NCI-H187 (cell line): ENCODE data around the gene AGTPBP1.

Experiments
- DNase-seq, 2 experiments: peaks; one replicate each; lab custom pipeline; 2025; lab: John Stamatoyannopoulos, UW

AGTPBP1 gene

DNA sequence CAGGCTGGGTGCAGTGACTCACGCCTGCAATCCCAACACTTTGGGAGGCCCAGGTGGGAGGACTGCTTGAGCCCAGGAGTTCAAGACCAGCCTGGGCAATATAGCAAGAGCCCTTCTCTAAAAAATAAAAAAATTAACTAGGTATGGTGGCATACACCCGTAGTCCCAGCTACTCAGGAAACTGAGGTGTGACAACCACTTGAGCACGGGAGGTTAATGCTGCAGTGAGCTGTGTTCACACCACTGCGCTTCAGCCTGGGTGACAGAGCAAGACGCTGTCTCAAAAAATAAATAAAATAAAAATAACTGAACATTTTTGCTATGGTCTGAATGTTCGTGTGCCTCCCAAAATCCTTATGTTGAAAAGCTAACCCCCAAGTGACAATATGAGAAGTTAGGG, 24.5 kb downstream of the AGTPBP1 start:
- no peak for DNase-seq

DNA sequence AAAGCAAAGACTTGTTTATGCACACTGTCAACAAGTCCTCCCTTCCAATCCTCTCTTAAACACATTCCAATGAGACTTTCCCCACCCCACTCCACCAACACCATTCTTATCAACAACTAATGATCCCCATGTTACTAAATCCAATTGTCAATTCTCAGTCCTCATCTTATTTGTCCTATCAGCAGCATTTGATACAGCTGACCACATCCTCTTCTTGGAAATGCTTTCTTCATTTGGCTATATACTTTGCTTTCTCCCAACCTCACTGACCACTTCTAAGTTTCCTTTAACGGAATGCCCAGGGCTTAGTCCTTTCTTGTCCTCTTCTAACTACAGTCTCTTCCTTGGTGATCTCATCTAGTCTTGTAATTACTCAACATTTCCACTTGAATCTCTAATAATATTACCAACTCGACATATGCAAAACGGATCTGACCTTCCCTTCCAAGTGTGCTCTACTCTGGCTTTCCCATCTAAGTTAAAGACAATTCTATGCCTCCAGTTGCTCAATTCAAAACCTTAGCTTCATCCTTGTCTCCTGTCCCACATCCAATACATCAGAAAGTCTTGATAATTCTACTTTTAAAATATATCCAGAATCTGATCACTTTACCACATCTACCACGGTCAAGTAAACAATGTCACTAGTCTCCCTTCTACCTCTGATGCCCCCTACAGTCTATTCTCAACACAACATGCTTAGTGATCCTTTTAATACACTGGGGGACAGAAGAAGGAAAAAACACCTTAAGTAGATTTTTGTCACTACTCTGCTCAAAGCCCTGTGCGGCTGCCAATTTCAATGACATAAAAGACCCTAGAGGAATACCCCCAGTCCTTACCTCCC, 25.5 kb downstream of the AGTPBP1 start:
- no peak for DNase-seq

DNA sequence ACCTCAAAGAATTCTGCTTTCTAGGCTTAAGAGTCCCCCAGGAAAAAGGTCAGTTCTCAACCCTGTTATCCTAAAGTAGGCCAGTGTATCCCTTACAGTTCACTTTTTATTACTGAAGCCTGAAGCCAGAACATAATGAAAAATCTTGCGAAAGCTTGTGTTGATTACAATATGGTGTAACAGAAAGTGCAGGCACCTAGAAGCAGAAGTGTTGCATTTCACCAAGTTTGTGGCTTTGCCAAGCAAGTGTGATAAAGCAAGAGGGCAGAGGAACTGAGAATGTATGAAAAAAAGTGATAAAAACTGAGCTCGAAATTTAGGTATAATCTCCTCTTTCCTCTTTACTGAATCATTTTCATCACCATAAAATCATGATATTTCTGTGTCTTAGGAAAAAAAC, 26.2 kb downstream of the AGTPBP1 start:
- DNase-seq, result no peak

DNA sequence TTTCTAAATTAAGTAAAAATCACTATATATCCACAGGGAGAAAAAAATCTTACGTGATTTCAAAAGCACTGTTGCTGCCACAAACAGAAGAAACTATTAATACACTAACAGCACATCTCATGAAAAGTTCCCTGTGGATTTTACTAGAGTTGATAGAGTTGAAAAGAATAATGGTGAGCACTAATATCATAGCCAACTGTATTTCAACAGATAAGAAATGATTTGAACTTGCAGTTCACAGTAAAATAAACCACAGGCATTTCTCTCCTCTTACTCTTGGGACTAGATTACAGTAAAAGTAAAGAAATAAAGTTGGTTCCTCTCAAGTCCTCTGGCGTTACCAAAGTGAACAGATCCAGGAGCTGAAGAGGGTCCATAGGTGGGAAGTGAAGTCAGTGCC, 27.9 kb downstream of the AGTPBP1 start:
- no peak for DNase-seq

DNA sequence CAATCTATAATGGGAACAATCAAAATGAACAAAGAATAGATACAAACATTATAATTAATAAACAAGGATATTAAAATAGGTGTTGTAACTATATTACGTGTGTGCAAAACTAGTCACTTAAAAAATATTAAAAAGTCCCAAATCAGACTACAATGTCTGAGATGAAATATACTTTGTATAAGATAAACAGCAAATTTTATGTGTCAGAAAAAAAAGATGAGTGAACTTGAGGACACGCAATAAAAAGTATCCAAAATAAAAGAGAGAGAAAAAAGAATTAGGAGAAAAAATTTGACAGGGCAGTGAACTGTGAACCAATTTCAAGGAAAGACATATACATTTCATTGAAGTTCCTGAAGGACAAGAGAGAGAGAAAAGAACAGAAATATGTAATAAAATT, 37.0 kb downstream of the AGTPBP1 start:
- no peak for DNase-seq

DNA sequence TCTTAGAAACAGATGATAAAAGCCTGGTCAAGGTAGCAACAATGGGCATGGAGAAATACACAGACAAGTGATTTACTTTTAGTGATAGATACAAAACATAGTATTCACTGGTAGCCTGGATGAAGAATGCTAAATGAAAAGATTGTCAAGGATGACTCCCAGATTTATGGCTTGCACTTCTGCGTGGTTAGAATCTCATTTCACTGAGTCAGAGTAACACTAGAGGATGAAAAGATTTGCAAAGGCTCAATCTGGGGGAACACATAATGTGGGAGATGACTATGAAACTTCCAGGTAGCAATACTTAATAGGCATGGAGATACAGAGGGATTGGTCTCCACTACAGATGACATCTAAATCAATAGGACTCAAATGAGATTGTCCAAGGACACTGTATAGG, 38.4 kb downstream of the AGTPBP1 start:
- no peak for DNase-seq

DNA sequence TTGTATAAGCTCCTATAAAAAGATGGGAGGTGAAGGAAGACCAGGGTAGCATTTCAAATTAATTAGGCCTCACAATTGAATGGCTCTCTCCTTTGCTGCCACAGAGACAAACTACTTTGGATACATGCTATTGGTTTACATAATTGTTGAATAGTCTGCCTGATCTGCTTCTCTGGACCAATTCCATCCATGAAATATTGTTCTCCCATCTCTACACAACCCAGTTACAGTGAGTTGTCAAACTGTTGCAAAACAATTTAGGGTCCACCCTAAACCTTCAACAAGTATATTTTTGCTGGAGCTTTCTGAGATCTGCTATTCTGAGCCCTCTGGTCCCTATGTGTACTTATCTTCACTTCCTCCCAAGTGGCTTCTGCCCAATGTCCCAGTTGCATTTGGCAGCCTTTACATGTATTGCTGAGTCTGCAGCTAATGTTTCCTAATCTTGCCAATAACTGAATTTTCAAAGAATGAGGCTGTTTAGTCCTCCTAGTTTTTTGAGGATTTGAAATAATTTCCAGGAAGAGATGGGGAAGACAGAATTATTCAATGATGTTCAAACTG, 38.9 kb downstream of the AGTPBP1 start:
- DNase-seq, result no peak

DNA sequence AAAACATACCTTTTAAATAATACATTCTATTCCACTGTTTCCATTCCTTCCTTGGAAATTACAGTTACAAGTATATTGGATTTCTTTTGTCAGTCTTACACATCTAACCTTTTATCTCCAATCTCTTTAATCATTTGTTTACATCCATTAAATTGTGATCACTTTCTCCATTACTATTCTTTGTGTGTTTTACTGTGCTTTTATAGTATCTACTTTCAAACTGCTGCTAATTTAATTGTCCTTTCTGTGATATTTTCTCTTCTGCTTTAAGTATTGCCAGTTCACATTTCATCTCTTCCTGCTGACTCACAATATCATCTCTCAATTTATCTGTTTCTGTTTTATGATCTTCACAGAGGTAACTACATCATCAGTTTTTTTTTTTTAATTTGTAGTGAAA, 39.6 kb downstream of the AGTPBP1 start:
- DNase-seq, result no peak

DNA sequence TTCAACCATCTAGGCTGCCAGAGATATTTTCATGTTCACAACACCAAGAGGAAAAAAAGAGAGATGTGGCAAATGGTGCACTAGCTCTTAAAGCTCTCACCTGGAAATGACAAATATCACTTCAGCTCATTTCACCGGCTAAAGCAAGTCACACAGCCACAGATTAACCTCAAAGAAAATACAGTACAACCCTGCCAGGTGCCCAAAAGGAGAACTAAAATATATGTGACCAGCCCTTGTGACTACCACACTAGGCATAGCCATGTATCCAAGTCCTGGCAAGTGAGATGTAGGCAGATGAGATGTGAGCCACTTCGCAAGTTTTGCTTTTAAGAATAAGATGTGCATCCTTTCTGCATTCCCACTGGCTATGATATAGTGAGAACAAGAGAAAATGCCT, 41.4 kb downstream of the AGTPBP1 start:
- no peak for DNase-seq

DNA sequence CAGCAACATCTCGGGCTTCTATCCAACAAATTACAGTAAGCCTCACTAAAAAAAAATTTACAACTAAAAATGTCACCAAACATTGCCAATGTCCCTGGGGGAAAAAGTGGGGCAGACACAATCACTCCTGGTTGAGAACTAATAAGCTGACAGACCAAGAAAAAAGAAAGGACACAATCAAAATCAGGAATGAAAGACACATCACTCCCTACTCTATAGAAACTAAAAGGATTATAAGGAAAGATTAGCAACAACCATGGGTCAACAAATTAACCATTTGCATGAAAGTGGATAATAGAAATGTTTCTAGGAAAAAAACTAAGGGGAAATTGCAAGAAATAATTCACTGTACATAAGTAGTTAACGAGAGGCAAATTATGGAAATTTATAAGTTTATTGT, 53.4 kb downstream of the AGTPBP1 start:
- DNase-seq, result no peak

DNA sequence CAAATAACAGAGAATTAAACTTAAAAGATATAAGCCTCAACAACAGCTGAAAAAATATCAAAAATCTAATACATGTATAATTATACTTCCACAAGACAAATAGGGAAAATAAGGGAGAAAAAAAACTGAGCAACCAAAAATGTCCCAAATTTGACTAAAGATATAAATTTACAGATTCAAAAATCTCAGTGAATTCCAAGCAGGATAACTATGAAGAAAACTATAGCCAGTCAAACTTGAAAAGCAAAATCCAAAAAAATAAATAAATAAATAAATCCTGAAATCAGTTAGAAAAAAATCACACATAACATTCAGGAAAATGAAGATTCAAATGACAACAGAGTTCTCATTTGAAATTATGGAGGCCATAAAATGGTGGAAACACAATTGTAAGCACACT, 56.7 kb downstream of the AGTPBP1 start:
- DNase-seq, result no peak

DNA sequence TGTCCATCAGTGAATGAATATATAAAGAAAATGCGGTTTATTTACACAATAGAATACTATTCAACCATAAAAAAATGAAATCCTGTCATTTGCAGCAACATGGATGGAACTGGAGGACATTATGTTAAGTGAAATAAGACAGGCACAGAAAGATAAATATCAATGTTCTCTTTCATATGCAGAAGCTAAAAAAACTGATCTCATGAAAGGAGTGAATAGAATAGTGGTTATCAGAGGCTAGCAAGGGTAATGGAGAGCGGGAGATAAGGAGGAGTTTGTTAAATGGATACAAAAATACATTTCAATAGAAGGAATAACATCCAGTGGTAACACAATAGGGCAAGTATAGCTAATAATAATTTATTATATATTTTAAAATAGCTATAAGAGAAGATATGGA, 65.0 kb downstream of the AGTPBP1 start:
- no peak for DNase-seq

DNA sequence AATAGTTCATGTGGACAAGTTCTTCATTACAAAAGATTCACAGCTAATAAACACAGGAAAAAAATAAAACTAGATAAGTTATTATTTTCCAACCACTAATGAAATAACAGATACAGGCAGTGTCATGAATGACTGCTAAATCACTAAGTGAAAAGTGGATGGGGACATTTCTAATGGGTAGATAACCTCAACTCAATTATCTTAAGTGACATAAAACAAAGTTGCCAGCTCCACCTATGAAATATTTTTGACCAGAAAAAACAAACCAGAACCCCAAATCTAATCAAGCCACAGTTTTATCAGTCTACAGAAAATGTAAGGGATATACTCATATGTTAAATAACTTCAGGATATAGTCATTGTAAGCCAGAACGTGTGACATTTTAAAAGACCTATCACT, 74.4 kb downstream of the AGTPBP1 start:
- DNase-seq, result no peak

DNA sequence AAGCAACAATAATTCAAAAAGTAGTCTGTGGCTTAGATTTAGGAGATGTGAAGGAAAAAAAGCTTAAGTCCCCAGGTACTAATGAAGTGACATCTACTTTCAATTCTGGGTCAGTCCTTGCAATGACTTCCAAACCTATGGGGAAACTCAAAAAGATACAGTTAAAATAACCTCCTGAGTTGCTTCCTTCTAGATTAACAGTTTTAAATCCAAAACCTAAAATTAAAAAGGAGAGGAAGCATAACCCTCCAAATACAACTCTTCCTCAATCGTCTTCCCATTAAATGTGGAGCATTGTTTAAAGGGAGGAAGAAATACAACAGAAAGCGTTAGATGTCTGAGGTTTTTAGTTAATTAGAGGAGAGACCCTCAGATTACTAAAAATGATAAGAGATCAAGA, 75.7 kb downstream of the AGTPBP1 start:
- no peak for DNase-seq

DNA sequence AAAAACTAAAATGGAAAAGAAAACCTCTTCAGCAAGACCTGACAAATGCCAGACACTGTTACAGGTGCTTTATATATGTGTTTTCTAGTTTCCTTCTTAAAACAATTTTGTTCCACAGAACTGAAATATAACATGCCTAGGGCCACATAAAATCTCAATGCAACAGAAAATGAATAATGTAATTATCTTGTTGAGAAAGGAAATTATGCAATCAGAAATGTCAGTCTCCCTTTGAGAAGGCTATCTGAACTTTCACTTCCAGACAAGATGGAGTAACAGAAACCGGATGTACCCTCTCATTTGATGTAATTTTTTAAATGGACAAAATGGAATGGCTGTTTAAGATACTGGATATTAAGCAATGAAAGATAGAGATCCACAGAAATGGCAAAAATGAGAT, 79.2 kb downstream of the AGTPBP1 start:
- DNase-seq, result no peak

DNA sequence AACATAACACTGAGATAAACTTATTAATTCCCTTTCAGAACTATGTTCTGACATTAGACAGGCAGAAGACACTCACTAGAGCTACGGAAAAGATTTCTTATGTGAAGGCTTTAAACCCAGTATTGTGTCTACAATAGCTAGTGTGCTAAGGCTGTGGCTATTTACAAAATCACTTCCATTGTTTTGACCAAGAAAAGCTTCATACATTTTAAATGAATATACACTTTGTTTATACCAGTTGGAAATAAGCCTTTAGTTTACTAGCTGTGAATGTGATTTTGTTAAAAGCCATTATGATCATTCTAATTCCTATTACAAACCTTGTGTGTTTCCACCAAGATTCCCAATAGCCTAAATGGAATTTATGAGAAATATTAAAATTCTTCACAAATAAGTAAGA, 83.0 kb downstream of the AGTPBP1 start:
- DNase-seq, result no peak

DNA sequence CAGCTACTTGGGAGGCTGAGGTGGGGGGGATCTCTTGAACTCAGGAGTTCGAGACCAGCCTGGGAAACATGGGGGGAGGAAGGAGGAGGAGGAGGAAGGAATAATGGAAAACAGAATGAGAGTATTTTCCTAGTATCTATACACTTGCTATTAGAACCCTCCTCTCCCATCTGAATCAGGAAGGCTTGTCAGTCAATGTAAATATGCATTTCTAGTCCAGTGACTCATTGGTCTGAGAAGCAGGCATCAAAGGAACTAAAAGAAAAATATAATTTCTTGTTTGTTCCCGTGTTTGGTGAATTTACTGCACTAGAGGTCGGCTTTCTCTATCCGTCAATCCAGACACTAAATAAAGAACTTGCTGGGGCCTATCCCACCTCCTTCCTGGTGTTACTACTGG, 88.6 kb downstream of the AGTPBP1 start:
- no peak for DNase-seq

DNA sequence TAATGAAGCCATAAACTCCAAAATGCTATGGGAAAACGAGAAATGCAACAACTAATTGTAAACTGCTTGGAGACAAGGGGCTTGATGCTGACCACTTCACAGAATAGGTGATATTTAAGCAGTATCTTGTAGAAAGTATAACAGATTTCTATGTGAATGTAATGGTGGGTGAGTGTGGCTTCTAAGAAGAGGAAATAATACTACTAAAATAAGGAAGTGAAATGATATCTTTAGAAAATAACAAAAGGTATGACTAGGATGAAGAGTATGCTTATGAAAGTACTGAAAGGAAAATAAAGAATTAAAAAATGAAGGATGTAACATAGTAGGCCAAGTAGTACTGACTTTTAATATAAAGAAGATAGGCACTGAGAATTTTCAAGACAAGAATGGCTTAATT, 94.2 kb downstream of the AGTPBP1 start:
- DNase-seq, result no peak

DNA sequence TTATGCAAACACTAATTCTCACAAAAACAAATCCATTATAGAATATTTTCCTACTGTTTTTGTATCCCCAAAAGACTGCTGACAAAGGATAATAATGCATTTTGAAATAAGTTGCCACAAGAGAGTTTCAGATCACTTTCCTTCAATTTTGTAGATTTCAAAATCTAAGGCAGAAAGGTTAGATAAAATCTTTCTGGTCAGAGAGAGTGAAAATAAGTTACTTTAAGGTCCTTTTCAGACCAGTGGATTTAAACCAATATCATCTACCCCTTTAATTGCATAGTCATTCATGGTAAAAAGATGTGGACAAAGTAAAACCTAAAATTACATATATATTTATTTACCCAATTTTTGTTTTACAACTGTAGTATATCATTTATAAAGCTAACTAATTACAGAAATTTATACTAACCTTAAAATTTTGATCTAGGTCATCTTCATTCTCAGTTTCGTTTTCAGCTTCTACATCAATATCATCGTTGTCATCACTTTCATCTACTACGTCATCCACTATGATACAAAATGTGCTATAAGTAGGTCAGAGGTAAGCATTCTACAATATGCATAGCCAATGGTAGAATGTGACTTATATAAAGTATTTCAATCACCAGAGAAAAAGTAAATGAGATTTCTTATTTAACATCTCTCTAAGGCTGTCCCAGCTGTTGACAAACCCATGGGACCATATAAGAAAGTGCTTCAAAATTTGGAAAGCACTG, 95.7 kb downstream of the AGTPBP1 start:
- no peak for DNase-seq

DNA sequence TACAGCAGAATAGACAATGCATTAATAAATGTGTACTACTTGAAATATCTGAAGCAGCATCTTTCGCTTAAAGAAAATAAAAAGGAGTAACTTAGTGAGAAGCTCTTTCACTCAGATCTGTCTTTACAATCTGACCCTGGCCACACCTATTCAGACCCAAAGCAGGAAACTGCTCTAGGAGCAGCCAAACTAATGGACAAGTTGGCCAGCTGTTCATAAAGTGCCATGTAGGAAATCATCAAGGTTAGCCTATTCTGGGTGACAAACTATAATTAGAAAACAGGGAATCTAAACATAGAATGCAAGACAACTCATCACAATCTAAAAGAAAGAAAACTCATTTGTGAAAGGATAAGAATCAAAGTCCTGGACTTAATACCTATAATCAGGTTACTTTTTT, 101.3 kb downstream of the AGTPBP1 start:
- no peak for DNase-seq

DNA sequence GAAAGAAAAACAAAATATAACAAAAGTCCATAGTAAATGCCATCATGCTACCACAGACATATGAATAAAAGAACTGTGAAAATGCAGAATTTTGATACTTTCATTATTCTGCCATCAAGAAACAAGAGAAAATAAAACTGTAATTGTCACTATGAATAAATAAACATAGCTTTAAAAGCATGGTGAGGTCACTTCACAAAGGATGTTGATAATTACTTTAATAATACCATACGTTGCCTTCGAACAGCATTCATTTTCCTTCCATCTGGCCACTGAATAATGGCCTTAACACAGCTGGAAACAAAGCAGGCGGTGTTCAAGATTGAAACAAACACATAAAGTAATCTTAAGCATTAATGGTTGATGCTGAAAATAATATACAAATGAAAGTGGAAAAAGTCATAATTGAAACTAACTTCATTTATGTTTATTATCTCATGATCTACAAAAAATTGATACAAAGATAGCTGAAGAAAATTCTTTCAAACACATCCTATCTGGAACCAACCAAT, 102.0 kb downstream of the AGTPBP1 start:
- DNase-seq, result no peak

DNA sequence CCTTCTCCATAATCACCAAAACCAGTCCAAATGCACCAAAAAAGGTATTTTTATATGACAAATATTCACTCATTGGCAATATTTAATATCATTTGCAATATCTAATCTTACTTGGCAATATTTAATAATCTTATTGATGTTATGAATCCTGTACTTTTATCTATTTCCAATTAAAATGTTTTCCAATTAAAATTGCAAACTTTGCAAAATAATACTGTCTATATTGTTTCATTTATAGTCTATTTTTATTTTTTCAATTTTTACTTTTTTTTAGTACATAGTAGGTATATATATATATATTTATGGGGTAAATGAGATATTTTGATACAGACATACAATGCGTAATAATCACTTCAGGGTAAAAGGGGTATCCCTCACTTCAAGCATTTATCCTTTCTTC, 109.9 kb downstream of the AGTPBP1 start:
- no peak for DNase-seq

DNA sequence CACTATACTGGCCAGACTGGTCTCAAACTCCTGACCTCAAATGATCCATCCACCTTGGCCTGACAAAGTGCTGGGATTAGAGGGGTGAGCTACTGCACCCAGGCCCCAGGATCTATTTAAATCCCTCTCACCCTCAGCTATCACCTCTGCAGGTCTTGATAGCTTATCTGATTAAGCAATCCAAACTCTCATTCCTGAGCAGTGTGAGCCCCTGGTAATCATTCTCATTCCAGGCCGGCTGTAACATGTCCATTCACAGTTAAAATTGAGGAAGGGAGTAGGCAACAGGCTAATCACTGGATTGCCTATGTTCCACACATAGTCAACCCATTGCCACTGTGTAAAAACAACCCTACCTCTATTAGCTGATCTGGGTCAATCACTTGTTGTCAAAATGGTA, 111.1 kb downstream of the AGTPBP1 start:
- no peak for DNase-seq
